ENCODE results near the gene BLACAT1. TPM values are rescaled to one million over a fixed set of nuclear protein-coding genes. Genes with fewer than 3 reads are reported as not detected.

Gene BLACAT1
- total and polyA plus RNA-seq, 2 of the 8 experiments (the other 6 are each of a cell fraction or from before 2014, with no cell fraction given), result 3.5 to 10.5 TPM

DNA sequence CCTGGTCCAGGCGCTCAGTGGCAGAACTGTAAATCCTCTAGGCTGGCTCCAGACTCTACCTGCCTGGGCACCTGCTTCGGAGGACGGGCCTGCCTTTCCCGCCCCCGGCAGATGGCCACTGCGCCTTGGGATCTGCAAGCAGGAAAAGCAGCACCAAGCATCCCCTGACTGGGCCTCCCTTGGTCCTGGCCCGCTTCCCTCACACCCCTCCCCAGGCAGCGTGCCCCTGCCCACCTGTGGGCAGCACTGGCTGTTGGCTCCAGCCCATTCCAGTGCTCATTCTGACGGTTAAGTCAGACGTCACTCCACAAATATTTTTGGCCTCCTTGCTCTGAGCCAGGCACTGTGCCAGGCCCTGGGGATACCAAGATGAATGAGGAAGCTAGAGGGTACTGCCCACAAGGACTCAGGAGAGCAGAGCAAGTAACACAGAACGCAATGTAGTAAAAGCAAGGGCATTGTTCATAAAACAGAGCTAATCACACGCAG, 22.0 kb upstream of the BLACAT1 start (continued):
- TF ChIP-seq, protein P1, sequence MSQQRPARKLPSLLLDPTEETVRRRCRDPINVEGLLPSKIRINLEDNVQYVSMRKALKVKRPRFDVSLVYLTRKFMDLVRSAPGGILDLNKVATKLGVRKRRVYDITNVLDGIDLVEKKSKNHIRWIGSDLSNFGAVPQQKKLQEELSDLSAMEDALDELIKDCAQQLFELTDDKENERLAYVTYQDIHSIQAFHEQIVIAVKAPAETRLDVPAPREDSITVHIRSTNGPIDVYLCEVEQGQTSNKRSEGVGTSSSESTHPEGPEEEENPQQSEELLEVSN (IDR thresholded peaks at IDR 0.05), result peak; percentile 77; the same call in 1 of the 2 replicates
- no peak for TF ChIP-seq MAFK (IDR thresholded peaks at IDR 0.05; ENCODE audit: low read depth, low read length)
- TF ChIP-seq, protein P2, sequence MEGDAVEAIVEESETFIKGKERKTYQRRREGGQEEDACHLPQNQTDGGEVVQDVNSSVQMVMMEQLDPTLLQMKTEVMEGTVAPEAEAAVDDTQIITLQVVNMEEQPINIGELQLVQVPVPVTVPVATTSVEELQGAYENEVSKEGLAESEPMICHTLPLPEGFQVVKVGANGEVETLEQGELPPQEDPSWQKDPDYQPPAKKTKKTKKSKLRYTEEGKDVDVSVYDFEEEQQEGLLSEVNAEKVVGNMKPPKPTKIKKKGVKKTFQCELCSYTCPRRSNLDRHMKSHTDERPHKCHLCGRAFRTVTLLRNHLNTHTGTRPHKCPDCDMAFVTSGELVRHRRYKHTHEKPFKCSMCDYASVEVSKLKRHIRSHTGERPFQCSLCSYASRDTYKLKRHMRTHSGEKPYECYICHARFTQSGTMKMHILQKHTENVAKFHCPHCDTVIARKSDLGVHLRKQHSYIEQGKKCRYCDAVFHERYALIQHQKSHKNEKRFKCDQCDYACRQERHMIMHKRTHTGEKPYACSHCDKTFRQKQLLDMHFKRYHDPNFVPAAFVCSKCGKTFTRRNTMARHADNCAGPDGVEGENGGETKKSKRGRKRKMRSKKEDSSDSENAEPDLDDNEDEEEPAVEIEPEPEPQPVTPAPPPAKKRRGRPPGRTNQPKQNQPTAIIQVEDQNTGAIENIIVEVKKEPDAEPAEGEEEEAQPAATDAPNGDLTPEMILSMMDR (IDR thresholded peaks at IDR 0.05; ENCODE audit: control extremely low read depth in 1 of 3, insufficient read depth in 1 of 3, low read depth in 1 of 3, low read length in 3 of 3), result no peak
- no peak for TF ChIP-seq BRCA1 (IDR thresholded peaks at IDR 0.05; ENCODE audit: low read depth, low read length)
- no peak for TF ChIP-seq SP4 (IDR thresholded peaks at IDR 0.05; ENCODE audit: low read length)
